GM21717 (cell line): ENCODE results near the gene PLPP1.
"Not testable (repeated sequence)": the region's sequence is repeated elsewhere in the genome, so short reads cannot be mapped to it uniquely, and the experiment has no call there.

Experiments used
- ATAC-seq: cut with Tn5 transposase; IDR thresholded peaks from one replicate; pipeline ENCODE4 v1.9.1; 2021; ENCODE audit warnings: mild to moderate bottlenecking, moderate library complexity; ENCODE audit not compliant: unreplicated experiment

The PLPP1 gene

DNA sequence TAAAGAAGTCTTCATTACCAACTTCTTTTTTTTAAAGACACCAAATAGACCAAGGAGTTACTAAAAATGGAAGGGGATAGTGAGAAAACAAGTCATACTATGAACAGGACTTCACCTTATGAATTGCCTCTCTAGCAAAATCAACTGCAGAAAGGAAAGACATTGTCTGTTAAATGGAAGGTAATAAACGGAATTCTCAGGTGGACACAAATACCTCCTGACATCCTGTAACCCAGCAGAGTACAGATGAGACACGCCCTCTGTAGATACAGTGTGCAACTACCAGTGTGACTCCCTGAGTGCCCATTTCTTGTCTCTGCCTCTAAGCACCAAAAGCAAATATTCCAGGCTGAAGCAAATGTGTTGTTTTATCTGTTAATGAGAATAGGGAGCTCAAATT lies 12.2 kb upstream of the PLPP1 start:
- ATAC-seq: no peak

DNA sequence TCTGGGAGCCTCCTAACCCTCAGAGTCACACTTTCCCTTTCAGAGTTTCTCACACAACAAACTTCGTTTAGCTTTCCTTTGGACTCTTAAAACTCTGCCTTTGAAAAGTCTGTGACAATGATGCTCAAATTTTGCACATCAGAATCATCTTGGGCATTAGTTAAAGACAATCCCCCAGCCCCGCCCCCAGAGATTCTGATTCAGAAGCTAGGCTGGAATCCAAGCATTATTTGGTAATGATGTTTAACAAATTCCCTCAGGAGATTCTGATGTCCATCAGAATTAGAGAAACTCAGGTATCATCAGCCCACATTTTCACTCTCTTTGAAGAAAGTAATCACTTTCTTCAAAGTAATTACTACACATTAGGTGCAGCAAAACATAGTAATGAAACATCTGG lies 9.6 kb upstream of the PLPP1 start:
- ATAC-seq: no peak

DNA sequence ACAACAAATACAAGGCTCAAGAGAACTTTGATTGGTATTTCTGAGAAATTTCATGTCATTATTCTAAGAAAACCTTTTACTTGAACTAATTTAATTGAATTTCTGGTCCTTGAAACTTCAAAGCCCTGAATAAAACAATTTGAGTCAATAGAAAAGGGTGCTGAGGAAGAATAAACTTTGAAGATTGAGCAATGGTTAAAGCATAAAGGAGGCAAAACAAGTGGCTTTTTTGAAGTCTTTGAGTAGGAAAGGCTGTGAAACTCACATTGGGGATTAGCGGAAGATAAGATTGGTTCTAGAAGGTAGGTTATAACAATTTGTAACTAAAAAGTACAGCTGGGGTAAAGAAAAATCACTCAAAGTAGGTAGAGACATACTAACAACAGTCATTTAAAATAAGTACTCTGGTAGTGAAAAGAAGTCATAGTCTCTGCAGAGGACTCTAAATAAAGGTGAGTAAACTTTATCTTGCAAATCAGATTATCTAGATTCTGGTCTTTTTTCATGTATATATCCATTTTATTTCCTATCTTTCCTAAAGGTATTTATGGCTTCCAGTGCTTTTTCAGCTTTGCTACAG lies 6.4 kb upstream of the PLPP1 start:
- ATAC-seq: no peak

DNA sequence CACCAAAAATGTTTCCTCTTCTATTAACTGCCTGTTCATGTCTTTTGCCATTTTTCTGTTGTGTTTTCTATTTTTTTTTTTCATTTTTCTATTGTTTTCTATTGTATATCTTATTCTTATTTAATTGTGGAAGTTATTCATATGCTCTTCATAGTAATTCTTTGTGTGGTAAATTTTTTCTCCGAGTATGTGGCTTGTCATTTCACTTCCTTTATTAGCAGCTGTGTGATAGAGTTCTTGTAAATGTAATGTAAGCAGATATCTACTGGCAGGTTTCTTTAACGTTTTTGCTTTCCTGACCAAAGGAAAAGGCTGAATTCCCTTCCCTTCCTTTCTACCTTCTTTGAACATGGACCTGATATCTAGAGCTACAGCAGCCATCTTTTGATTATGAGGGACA lies 5.8 kb upstream of the PLPP1 start:
- ATAC-seq: peak; percentile 32

DNA sequence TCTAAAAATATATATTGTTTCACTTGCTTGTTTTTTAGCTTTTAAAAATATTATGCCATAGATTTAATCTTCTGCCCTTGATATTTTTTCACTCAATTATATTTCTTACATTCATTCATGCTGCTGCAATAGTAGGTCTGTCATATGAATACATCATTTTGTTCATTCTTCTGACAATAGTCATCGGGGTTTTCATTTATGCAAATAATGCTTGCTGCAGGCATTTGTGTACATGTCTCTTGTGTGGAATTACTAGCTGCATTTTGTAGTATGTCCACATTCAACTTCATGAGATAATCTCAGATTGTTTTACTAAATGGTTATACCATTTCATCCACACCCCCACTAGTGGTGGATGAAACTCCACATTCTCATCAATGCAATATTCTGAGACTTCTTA lies 5.3 kb upstream of the PLPP1 start:
- ATAC-seq: peak; percentile 48

DNA sequence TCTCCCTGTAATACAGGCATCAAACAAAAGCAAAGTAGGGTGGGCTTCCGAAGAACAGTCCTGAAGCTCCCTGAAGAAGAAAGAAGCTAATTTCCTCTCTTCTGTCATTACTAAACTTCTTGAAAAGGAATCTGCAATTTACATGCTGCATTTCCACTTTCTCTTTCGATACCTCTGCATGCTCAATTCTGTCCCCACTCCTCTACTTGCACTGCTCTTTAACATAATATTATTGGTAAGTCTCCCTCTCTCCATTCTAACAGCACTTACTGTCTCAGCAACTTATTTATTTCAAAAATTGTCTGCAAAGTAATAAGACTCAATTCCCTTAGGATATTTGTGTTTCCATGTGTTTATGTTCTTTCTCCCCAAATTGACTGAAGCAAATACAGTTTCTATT lies 3.9 kb upstream of the PLPP1 start:
- ATAC-seq: no peak

DNA sequence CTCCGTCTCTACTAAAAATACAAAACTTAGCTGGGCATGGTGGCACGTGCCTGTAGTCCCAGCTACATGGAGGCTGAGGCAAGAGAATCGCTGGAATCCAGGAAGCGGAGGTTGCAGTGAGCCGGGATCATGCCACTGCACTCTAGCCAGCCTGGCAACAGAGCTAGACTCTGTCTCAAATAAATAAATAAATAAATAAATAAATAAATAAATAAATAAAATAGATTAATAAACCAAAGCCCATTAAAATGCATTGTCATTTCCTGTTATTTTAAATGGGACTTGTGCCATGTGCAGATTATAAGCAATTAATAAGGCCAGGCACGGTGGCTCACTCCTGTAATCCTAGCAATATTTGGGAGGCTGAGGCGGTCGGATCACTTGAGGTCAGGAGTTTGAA lies 2.6 kb upstream of the PLPP1 start:
- ATAC-seq: not testable (repeated sequence)

DNA sequence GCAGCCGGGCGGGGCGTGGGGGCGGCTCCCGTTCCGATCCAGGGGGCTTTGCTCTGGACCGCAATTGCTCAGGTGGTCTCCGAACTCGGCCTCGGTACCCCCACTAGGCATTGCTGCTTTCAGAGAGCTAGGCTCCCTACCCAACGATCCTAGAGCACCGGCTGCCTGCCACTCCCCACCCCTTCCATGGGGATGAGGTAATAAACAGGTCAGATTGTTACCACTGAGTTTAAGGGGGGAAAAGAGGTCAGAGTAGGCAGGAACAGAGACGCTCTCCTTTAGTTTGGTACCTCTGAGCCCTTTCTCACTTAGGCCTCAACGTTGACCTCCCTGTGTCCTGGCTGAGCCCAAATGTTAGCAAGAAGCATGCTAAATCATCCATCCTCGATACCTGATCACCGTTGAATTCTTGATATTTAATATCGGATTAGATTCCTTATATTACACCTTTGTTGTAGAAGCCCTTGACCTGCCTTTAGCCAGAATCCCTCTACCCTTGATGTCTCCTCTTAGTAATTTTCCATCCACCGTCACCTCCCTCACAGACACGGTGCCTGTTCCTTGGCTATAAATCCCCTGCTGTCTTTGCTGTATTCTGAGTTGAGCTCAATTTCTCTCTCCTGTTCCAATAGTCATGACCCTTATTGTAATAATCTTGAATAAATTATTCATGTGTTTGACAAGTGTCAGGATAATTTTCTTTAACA lies 588 bp upstream of the PLPP1 start:
- peak; percentile 18 for ATAC-seq

DNA sequence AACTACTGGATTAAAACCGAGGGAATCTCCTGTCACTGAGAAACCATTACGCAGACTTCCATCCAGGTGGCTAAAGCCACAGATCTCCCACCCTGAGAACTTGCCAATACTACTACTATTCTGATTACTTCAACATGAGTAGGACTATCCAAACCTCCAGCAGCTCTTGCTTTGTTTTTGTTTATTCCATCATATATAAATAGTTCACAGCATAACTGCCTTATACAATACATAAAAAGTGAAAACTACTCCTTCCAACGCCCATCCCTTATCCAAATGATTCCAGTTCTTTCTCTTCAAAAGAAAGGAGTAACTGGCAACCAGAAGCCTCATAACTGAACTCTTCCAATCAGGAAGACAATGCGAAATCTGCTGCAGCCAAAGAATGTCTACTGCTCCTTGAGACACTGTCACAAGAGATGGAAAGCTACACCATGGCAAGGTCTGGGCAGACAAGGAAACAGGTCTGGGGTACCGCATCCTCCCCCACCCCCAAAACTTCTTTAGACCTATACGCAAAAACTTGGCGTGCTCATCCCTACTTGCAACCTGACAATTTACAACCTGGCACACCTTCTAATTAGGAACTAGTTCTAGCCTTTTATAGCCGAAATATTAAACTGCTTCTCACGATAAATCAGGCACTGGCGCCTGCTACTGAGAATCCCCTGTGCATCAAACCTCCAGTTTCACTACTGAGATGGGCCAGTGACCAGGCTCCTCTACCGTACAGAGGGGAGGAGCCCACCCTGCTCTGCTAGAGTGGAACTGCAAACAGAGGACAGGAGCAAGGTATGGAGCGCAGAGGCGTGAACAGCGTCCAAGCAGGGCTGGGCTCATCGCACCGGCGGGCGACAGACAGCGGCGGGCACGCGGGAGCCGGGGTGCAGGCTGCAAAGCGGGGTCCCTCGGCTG lies 986 bp downstream of the PLPP1 start:
- peak; percentile 42 for ATAC-seq

DNA sequence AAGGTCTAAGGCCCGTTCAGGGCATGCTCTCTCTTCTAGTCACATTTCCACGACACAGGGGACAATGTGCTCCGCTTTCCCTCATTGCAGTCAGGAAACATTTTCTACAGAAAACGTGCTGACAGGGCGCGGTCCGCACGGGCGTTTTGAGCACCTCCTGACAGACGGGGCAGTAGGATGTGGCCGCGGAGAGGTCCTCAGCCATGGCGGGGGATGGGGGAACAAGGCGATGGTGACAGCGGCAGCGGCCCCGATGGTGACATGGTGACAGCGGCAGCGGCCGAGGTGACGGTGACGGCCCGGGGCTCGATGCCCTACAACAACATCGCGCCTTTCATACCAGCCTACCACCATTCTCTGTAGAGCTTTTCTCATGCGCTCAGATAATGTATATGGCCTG lies 4.1 kb downstream of the PLPP1 start:
- ATAC-seq: no peak

DNA sequence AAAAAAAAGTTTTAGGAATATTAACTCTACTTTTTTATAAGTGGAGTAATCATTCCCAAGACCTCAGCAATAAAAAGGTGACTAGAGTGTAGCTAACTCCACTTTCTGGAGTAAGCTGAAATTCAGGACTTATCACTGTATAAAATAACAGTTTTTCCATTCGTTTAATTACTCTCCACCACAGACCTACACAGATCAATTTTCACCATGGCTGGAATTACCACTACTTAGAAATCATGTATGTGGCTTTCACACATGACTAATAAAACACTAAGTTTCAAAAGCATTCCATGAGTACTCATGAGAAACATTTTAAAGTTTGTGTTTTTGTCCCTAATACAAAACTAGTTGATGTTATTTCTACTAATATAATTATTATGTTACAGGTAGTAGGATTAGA lies 9.9 kb downstream of the PLPP1 start:
- no peak for ATAC-seq

DNA sequence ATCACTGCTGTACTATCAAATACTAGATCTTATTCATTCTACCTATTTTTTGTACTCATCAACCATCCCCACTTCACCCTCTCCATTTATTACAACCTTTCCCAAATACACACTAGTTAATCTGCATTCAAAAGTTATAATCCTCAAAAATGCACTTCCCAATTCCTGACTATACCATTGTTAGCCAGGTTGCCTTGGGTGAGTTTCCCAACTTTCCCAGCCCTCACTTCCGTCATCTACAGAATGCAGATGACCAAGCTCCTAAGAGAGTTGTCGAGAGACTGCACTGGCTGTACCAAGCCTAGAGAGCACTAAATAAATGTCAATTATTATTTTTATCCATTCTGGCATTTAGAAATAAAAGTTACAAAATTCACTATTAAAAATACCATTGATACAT lies 11.5 kb downstream of the PLPP1 start:
- no peak for ATAC-seq

DNA sequence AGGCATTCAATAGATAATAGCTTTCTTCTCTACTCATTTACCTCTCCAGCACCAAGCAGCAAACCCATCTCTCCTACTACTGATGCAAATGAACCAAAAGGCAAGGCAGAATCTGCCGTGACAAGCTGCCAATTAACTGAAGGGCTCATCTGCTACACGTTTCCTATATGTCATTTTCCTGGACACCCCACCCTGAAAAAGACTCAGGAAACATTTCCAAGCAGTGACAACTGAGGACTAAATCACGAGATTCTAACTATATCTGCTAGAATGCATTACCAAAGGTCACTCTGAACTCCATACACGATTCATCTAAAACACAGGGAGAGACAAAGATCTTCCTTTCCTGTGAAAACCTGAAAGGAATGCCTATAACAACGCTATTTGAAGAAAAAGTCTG lies 12.9 kb downstream of the PLPP1 start:
- ATAC-seq: no peak

DNA sequence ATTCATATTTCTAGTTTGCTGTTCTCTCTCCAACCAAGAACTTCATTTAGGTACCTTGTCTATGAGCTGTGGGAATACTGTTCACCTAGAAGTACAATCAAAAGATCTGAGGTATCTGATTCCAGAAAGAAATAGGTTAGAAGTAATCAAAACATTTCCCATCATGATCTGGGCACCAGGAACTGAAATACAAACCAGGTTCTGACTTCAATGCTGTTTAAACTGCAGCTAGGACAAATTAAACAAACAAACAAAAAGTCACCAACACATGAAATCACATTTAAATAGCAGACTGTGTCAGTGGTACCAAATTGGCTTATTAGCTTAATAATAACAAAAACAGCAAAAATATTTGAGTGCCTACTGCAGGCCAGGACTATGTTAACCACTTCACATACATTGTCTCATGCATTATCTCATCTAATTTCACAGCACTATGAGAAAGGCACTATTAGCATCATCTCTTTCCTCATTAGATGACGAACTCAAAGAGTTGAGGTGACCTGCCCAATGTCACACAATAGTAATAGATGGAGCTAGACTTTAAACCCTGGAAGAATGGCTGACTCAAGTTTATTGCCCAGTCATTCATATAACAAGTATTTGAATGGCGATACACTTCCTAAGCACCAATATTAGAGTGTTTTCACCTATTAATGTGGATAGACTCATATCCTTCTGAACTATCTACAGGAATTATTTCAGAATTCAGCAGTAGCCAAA lies 14.5 kb downstream of the PLPP1 start:
- no peak for ATAC-seq

DNA sequence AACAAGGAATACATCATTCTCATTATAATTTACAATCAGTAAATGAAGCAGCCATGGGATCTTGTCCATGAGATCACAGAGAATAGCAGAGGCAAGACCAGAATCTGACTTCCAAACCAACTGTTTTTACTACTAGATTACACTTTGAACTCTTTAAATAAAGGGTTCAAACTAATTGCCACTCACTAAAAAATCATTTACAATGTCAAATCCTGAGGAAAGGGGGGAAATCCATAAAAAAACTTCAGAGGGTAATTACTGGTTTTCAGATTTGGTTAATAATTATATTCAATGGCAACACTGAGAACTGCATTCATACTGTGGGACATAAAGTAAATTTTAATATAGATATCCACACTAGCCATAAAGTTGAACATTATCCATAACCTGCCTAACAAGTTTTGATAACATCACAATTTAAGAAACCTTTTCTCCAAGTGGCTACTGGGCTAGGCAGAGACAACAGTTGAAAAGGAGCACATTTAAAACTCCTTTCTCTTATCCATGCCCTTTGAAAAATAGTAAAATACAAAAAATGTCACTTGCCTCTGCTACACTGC lies 15.9 kb downstream of the PLPP1 start:
- no peak for ATAC-seq

DNA sequence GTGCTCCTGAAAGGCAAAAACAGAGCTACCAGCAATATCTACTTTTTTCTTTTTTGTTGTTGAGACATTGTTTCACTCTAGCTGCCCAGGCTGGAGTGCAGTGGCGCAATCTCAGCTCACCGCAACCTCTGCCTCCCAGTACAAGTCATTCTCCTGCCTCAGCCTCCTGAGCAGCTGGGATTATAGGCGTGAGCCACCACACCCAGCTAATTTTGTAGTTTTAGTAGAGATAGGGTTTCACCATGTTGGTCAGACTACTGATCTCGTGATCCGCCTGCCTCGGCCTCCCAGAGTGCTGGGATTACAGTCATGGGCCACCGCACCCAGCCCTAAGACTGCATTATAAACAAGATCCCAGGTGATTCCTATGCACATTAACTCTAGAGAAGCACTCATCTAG lies 17.0 kb downstream of the PLPP1 start:
- ATAC-seq: no peak

DNA sequence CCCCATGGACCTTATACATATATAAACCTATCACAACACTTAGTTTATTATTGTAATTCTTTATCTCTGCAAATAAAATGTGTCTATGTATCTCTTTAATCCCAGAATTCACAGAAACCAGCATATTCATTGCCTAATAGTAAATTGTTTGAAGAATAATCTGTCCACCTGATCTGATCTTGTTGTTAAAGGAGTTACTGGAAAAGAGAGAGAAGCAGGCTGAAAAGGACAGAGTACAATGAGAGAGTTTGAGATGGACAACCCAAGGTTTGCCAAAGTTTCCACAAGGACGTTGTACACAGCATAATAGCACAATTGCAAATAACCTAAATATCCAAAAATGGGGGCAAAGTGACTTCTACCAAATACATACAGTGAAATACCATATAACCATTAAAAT lies 23.8 kb downstream of the PLPP1 start:
- ATAC-seq: no peak

DNA sequence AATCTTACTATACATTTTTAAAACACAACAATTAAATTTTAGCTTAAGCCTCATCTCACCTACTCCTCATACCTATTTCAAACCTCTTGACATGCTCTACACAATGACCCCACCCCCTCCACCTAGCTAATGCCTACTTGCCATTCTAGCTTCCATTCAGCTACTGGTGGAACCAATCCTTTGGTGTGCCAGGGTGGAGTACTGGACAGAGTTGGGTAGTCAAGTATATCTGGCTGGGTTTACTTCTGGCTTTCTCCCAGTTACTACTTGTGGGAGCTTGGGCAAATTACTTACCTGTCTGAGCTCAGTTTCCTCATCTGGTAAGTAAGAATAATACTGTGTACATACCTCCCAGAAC lies 24.3 kb downstream of the PLPP1 start:
- ATAC-seq: no peak

DNA sequence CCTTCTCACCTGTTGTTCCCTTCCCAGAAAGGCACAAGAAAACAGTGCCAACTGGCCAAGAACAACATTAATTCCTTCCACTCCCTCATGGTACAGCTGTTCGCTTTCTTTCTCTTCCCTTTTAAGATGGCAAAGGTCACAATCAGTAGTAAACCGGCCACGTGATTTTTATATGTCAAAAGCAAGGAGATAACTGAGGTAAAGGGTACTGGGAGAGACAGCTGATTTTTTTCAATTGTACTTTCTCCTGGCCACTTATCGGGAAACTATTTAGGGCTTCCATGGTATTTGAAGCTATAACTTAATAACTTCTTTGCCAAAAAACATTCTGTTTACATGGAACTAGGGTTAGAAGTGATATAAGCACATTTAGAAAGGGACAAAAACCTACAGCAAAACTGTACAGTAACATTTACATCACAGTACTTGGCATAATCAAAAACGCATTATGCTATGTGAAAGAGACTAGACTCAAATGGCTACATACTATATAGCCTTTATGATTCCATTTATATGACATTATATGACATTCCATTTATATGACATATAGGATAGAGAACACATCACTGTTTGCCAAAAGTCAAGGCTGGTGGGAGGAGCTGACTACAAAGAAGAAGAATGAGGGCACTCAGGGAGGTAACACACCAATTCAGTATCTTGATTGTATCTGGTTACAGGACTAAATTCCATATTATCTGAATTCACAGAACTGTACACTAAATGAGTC lies 24.8 kb downstream of the PLPP1 start:
- no peak for ATAC-seq

DNA sequence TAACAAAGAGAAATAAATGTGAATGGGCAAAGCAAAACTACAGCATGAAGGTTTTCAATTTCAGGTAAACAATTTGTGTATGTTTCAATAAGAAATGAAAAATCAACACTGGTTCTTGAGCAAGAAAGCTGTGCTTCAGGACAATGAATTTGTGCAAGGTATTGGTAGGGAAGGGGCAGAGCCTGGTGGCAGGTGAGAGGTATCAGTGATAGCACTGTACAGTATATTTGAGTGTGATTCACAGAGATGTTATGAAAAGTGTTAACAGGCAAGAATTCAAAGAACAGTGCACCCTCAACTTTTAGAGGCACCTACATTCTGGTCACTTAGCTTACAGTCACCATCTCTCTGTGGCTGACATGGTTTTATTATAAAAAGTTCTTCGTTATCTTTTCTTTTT lies 25.7 kb downstream of the PLPP1 start:
- ATAC-seq: no peak
